ENCODE measurements around the gene SLC35G3.

SLC35G3 gene

DNA sequence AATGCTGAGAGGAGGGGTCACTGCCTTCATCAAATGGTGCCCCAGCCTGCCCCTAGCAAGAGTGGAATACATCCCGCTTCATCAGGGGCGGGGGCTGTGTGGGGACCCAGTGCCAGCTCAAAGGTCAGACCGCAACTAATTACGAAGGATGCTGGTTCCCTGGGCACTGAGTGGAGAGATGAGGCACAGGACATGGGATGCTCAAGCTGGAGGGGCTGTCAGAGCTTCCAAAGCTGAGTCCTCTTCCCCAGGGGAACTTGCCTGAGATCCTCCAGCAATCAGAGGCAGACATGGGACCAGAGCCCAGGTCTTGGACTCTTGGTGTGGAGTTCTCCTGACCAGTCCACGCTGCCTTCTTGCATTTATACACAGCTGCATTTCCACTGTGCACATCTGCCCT lies 27.7 kb downstream of the SLC35G3 start:
- no peak for DNase-seq (ENCODE audit: low read depth)
- H3K4me3 ChIP-seq (ENCODE audit: low read depth, low read length) = no peak overlapping the region
- TF ChIP-seq, protein P1, sequence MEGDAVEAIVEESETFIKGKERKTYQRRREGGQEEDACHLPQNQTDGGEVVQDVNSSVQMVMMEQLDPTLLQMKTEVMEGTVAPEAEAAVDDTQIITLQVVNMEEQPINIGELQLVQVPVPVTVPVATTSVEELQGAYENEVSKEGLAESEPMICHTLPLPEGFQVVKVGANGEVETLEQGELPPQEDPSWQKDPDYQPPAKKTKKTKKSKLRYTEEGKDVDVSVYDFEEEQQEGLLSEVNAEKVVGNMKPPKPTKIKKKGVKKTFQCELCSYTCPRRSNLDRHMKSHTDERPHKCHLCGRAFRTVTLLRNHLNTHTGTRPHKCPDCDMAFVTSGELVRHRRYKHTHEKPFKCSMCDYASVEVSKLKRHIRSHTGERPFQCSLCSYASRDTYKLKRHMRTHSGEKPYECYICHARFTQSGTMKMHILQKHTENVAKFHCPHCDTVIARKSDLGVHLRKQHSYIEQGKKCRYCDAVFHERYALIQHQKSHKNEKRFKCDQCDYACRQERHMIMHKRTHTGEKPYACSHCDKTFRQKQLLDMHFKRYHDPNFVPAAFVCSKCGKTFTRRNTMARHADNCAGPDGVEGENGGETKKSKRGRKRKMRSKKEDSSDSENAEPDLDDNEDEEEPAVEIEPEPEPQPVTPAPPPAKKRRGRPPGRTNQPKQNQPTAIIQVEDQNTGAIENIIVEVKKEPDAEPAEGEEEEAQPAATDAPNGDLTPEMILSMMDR (IDR thresholded peaks at IDR 0.05; ENCODE audit: insufficient read depth, low read depth, low read length, missing control alignments) = no peak

DNA sequence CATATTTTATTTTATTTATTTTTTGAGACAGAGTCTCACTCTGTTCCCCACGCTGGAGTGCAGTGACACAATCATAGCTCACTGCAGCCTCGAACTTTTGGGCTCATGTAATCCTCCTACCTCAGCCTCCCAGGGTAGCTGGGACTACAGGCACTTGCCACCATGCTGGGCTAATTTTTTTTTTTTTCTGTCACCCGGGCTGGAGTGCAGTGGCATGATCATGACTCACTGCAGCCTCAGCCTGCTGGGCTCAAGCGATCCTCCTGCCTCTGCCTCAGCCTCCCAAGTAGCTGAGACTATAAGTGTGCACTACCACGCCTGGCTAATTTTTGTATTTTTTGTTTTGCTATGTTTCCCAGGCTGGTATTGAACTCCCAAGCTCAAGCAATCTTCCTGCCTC lies 29.5 kb downstream of the SLC35G3 start:
- DNase-seq (ENCODE audit: low read depth) = no peak
- TF ChIP-seq, protein P1 (IDR thresholded peaks at IDR 0.05; ENCODE audit: insufficient read depth, low read depth, low read length, missing control alignments) = no peak
- no peak overlapping the region for H3K4me3 ChIP-seq (ENCODE audit: low read depth, low read length)

DNA sequence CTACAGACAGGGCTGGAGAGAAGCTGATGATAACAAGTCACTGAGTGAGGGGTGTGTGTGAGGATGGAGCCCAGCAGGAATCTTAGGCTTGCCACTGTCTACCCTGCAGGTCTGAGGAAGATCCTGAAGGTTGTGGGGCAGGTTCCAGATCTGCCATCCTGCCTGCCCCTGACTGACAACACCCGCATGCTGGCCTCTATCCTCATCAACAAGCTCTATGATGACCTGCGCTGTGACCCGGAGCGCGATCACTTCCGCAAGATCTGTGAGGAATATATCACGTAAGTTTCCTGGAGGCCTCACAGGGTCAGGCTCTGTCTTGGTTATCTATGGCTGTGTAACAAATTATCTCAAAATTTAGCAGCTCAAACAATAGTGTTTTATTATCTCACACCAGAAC lies 30.3 kb downstream of the SLC35G3 start:
- TF ChIP-seq, protein P1 (IDR thresholded peaks at IDR 0.05; ENCODE audit: insufficient read depth, low read depth, low read length, missing control alignments) = no peak
- H3K4me3 ChIP-seq (ENCODE audit: low read depth, low read length) = no peak overlapping the region
- no peak for DNase-seq (ENCODE audit: low read depth)

DNA sequence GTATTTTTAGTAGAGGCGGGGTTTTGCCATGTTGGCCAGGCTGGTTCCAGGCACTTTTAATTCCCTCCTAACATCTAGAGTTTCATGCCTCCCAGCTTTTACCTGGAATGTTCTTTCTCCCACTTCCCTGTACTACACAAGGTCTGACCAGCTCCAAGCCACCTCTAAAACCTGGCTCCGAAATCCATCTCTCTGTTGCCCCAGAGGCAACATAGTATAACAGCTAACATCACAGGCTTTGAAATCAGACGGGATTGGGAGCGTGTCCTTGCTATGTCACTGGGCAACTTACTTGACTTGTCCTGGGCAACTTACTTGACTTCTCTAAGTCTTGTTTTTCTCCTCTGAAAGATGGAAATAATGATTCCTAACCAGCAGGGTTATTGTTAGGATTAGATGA lies 31.4 kb downstream of the SLC35G3 start:
- no peak for DNase-seq (ENCODE audit: low read depth)
- TF ChIP-seq, protein P1 (IDR thresholded peaks at IDR 0.05; ENCODE audit: insufficient read depth, low read depth, low read length, missing control alignments) = no peak
- H3K4me3 ChIP-seq (ENCODE audit: low read depth, low read length) = no peak overlapping the region

DNA sequence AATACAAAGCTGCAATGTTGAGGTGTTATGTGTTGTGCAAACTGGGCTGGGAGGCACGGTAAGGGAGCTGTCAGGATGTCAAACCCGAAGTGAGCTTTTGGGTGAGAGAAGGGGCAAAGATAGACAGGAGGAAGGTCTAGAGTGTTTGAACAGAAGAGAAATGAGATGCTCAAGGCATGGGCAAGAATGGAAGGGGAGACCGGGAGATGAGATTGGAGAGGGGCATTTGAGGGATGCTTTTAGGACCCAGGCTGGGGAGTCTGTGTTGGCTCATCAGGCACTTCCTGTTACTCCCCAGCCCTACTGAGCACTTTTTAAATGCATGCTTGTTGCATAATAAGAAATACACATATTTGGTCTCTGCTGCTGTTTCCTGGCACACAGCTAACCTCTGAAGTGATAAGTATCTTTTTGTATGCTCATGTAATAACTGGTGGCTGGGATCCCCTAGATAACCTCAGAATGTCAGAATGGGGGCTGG lies 32.9 kb downstream of the SLC35G3 start:
- no peak for DNase-seq (ENCODE audit: low read depth)

DNA sequence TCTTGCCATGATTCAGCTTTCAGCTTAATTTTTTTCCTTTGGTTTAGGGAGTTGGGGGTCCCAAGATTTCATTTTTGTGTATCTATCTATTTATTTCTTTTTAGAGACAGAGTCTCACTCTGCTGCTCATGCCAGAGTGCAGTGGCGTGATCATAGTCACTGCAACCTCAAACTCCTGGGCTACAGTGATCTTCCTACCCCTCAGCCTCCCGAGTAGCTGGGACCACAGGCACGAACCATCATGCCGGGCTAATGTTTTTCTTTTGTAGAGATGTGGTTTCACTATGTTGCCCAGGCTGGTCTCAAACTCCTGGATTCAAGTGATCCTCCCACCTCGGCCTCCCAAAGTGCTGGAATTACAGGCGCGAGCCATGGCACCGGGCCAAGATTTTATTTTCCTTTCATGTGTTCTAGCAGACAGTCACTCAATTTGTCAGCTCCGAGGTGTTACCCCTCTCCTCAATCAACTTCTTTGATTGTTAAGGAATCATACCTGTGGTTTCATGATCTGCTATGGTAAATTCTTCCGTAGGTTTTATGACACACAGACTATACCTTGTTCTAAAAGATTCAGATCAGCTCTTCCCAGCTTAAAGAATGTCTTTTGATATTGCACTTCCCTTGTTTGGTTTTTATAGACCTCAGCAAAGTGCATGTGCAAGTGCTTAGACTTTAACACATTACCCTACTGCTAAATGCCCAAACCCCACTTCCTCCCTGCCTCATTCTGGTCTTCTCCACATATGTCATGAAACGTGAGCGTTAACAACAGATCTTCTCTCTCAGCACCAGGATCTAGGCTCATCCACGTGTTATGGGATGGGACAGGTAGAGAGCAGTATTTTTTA lies 33.6 kb downstream of the SLC35G3 start:
- no peak overlapping the region for H3K4me3 ChIP-seq (ENCODE audit: low read depth, low read length)
- TF ChIP-seq, protein P1 (IDR thresholded peaks at IDR 0.05; ENCODE audit: insufficient read depth, low read depth, low read length, missing control alignments) = no peak
- no peak for DNase-seq (ENCODE audit: low read depth)

More for the DNA sequence above, 32.9 kb downstream of the SLC35G3 start:
- no peak overlapping the region for H3K4me3 ChIP-seq (ENCODE audit: low read depth, low read length)
- TF ChIP-seq, protein P1 (IDR thresholded peaks at IDR 0.05; ENCODE audit: insufficient read depth, low read depth, low read length, missing control alignments) = no peak

All from GM12865 (cell line).